ENCODE results near the gene IFT27.
"Not testable (repeated sequence)": the region's sequence is repeated elsewhere in the genome, so short reads cannot be mapped to it uniquely, and the experiment has no call there.

The IFT27 gene

DNA sequence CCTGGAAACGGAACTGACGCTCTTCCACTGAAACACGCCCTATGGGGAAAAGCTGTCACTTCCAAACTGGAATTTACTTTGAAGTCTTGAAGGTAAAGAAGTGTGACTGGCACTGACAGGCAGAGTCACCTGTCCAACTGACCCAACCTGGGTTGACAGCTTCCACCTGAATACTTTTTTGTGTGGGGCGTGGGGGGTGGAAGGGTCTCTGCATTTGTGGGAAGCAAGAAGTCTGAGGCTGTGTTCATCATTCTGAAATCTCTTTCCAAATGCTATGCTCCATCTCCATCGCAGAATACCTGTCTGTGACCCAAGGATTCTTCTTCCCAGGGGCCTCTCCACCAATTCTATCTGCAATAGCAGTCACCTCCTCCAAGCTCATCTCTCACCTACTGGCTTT lies 7.8 kb downstream of the IFT27 start:
- DNase-seq (ENCODE audit: low read depth, low spot score) = no peak
- H3K4me3 ChIP-seq (ENCODE audit: low read length) = no peak overlapping the region

GRCh38 chr22:36767035-36767775 lies 8.7 kb downstream of the IFT27 start:
- H3K4me3 ChIP-seq (ENCODE audit: low read length) = no peak overlapping the region
- no peak for DNase-seq (ENCODE audit: low read depth, low spot score)

DNA sequence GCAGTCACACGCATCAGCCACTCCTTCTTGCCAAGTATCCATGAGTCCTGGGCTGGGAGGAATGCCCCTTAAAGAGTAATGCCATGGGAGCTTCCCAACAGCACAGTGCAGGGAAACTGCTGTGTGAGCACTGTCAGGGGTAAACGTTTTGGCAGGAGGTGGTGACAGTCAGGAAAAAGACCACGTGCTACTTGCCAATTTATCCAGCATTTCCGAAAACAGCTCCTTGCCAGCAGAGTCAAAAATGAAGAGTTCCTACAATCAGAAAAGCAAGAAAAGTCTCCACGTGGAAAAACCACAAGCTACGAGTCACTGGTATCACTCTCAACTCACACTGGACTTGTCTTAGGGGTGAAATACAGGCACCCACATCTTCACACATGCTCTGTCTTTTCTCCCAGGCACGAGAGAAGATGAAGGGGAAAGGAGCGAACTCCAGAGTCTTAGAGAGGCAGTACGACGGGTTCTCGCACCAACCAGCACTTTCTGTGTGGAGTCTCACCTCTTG lies 9.9 kb downstream of the IFT27 start:
- no peak for DNase-seq (ENCODE audit: low read depth, low spot score)

DNA sequence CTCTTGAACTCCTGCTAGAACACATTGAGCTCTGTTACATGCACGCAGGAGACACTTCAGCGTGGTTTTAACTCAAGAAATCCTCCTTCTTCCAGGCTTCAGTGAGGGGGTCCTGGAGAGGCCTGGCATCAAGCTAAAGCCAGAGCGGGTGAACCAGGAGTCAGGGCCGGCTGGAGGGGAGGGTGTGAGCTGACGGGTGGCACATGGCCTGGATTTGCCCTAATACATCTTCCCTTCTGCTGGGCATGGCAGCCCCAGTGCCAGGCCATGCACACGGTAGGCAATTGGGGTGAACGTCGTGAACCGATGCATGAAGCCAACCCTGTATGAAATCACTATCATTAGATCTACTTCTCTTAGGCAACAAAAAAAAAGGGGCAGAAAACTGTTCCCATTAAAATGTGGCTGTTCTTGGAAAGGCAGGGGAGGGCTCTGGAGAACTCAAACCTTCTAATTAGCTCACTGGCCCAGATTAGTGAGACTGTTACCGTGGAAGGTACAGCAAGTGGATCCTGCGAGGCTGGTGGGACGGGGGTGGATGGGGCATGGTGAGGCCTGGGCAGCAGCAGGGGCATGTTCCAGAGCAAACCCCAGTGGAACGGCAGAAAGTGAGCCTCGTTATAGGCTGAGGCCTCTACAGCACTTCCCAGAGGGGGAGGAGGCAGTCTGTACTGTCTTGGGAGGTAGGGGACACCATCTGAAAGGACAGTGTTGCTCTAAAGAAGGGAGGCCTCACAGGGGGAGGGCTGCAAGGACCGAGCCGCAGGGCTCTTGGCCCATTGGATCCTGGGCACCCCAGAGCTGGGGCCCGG lies 10.6 kb downstream of the IFT27 start:
- DNase-seq (ENCODE audit: low read depth, low spot score) = no peak
- H3K4me3 ChIP-seq (ENCODE audit: low read length) = no peak overlapping the region

More for the DNA sequence above, 9.9 kb downstream of the IFT27 start:
- no peak overlapping the region for H3K4me3 ChIP-seq (ENCODE audit: low read length)

DNA sequence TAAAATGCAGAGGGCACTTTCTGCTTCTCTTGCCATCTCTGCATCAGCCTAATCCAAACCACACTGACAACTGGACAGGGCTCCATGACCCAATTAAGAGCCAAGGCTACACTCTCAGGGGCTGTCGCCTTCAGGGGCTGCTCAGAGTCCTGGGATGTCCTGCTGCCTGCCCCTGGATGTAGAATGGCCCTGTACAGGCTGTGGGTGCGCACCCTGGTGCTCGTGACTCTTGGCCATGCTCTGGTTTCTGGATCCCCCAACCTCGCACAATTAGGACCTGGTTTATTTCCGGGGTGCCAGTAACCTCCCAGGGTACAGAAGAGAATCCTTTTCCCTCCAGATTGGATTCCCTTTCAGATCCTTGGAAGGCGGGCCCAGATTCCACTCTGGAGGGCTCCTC lies 11.3 kb downstream of the IFT27 start:
- DNase-seq (ENCODE audit: low read depth, low spot score) = no peak
- H3K4me3 ChIP-seq (ENCODE audit: low read length) = no peak overlapping the region

DNA sequence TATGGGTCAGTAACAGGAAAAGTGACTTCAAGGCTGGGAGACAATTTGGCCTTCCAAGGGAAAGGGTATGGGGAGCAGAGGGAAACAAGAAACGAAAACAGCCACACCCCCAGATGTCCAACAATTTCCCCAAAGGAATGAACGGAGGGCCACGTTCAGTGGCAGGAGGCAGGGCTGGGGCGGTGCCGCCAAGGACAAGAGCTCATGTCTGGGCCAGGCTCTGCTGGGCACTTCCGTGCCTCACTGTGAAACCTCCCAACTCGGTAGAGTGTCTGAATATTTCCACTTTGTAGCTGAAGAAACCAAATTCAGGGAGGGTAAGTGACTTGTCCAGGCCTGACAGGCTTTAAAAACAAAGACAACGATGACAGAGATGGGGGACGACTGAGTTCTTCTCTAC lies 11.9 kb downstream of the IFT27 start:
- no peak overlapping the region for H3K4me3 ChIP-seq (ENCODE audit: low read length)
- DNase-seq (ENCODE audit: low read depth, low spot score) = no peak

GRCh38 chr22:36763576-36763975 lies 12.3 kb downstream of the IFT27 start:
- DNase-seq (ENCODE audit: low read depth, low spot score) = no peak
- H3K4me3 ChIP-seq (ENCODE audit: low read length) = no peak overlapping the region

GRCh38 chr22:36762687-36763260 lies 13.1 kb downstream of the IFT27 start:
- no peak for DNase-seq (ENCODE audit: low read depth, low spot score)
- no peak overlapping the region for H3K4me3 ChIP-seq (ENCODE audit: low read length)

DNA sequence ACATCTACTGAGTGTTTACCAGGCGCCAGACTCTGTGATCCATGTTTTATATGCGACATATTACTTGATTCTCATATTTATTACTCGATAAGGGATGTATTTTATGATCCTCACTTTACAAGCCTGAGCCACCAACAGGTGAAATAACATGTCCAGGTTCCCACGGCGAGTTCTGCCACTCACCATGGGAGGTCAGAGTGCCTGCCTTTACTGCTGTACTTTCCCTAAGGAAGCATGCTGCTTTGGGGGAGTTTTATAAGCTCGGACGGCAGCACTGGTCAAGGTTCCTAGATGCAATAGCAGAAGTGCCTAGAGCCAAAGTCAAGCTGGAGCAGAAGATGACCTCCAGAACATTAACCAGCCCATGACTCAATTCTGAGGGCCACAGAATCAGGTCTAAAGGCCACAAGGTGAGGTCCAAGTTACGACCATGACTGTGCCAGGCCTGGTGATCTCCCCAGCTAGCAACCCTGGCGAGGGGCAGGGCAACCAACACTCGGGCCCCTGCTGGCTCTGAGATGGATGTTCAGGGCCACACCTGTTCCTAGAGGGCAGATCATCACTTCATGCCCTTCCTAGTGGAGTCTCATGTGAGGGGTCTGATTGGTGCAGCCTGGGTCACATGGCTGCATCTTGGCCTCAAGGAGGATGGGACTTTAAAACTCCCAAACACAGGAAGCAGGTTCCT lies 14.2 kb downstream of the IFT27 start:
- no peak for DNase-seq (ENCODE audit: low read depth, low spot score)
- no peak overlapping the region for H3K4me3 ChIP-seq (ENCODE audit: low read length)

DNA sequence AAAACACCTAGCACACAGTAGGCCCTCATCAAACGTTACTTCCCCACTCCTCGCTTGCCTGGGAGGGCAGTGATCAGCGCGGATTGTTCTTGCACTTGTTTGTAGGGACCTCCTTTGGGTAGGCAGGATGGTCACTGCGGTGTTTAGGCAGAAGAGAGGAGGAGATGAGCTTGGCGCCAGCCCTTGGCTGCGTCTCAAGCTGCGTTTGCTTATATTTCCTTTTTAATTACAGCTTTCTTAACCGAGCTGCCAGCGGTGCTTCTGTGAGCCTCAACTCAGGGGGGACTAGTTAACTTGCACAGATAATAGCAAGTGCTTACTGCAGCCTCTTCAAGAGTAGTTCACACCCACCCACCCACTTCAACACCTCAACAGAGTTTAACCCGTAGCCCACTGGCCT lies 15.1 kb downstream of the IFT27 start:
- no peak overlapping the region for H3K4me3 ChIP-seq (ENCODE audit: low read length)
- no peak for DNase-seq (ENCODE audit: low read depth, low spot score)

- DNase-seq (ENCODE audit: low read depth, low spot score) = no peak
Measured at GRCh38 chr22:36759481-36760159, 16.3 kb downstream of the IFT27 start.

DNA sequence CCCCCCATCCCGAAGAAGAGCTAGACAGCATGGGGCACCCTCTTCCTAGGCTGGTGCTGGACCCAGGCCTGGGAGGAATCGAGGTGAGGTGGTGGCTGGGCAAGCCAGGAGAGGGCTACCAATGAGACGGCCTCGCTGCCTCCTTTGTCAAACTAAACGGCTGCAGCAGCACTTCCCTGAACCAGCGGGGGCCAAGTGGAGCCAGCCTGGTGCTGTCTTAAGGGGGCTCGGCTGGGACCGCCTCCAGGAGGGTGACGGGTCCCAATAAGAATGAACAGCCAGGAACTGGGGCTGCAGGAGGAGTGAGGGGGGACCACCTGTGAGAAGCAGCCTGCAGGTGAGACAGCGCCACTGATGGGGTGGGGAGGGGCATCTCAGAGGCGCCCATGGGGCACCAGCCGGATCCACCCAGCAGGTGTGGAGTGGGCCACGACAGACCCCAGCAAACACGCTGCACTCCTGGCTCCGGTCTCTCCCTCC lies 17.1 kb downstream of the IFT27 start:
- DNase-seq (ENCODE audit: low read depth, low spot score) = no peak

More at GRCh38 chr22:36759481-36760159, 16.3 kb downstream of the IFT27 start:
- no peak overlapping the region for H3K4me3 ChIP-seq (ENCODE audit: low read length)

DNA sequence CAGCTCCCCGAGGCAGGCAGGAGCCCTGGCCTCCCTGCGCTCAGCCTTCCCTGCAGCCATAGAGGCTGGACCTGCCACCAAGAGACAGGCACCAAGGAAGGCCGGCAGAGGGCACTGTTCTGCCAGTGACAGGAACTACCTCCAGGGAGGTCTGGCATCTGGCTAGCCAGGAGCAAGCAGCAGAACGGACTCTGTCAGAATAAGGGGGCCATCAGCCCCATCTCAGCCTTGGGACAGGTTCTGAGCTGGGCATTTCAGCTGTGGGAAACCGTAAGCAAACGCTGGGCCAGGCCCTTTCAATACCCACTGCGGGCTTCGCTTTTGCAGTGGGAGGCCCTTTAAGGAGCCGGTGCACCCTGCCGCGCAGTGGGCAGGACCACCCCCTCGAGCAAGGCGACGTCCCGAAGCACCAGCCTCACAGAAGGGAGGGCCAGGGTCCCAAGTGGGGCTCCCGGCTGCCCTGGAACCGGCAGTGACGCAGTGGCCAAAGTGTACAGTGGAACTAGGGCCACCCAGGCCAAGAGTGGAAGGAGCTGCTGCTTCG lies 18.2 kb downstream of the IFT27 start:
- peak; percentile 47 for DNase-seq (ENCODE audit: low read depth, low spot score)
- no peak overlapping the region for H3K4me3 ChIP-seq (ENCODE audit: low read length)

More for the DNA sequence above, 17.1 kb downstream of the IFT27 start:
- no peak overlapping the region for H3K4me3 ChIP-seq (ENCODE audit: low read length)

DNA sequence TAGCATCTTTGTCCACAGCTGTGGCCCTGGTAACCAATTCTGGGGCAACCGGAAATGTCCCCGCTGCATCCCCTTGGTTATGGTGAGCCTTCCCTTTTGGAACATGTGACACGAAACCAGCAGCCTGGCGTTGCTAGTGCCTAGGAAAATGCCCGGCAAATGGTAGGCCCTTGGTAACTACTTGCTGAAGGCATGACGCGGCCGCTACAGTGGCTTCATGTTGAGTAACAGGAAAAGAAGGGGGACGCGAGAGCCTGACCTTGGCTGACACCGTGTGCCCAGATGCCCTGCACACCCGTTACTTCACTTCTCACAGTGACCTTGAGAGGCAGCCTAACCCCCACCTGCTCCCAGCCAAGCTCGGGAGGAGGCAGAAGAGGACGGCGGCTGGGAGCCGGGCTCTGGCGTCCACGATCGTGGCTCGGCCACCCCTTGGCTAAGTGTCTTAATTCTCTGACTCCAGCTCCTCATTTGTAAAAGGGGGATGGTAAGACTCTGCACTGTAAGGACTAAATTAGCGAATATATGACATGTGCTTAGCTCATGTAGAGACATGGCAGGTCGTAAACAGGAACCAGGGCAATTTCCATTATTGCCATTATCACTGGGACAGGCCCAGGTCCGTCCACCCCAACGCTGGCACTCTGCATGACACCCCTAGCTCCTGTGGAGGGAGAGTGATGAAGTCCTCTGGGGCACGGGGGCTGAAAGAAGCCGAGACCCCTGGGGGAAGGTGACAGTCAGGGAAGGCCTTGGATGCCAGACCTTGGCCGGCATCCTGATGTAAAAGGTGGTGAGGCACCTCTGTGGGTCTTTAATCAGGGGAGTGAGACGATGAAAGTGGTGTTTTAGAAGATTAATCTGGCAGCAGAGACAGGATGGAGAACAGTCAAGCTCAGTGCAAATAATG lies 18.9 kb downstream of the IFT27 start:
- H3K4me3 ChIP-seq (ENCODE audit: low read length) = no peak overlapping the region
- no peak for DNase-seq (ENCODE audit: low read depth, low spot score)

GRCh38 chr22:36756031-36756430 lies 19.9 kb downstream of the IFT27 start:
- no peak for DNase-seq (ENCODE audit: low read depth, low spot score)
- H3K4me3 ChIP-seq (ENCODE audit: low read length) = no peak overlapping the region

DNA sequence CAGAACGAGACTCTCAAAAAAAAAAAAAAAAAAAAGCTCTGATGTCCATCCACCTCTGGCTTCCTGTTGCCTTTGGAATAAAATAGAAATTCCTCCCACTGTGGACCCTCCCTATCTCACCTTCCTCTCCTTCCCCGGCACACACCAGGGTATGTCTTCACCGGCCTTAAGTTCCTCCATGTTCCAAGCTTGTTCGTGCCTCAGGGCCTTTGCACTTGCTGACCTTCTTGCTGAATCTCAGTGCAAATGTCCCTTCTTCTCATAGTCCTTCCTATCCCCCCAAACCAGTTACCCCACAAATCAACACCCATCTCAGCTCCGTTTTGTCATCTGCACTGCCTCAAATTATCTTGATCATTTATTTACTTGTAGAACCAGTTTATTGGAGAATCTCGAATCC lies 20.6 kb downstream of the IFT27 start:
- no peak for DNase-seq (ENCODE audit: low read depth, low spot score)

GRCh38 chr22:36754881-36755280 lies 21.0 kb downstream of the IFT27 start:
- DNase-seq (ENCODE audit: low read depth, low spot score) = not testable (repeated sequence)

More for the DNA sequence above, 20.6 kb downstream of the IFT27 start:
- H3K4me3 ChIP-seq (ENCODE audit: low read length) = no peak overlapping the region

More at GRCh38 chr22:36754881-36755280, 21.0 kb downstream of the IFT27 start:
- H3K4me3 ChIP-seq (ENCODE audit: low read length) = not testable (repeated sequence)

All from Jurkat, Clone E6-1 (cell line).